ENCODE measurements around the gene PRKAR1B.
A peak's percentile ranks its signal among the peaks of the same experiment; 100 is the strongest.

PRKAR1B gene

GRCh38 chr7:739983-740942 is 13.2 kb upstream of the PRKAR1B start:
- no peak for DNase-seq (ENCODE audit: low read depth in 2 of 2)

- DNase-seq (ENCODE audit: low read depth in 2 of 2), result no peak
Measured at GRCh38 chr7:739455-739982, 12.4 kb upstream of the PRKAR1B start.

- DNase-seq (ENCODE audit: low read depth in 2 of 2), result no peak
Measured at GRCh38 chr7:738723-739454, 11.8 kb upstream of the PRKAR1B start.

- DNase-seq (ENCODE audit: low read depth in 2 of 2), result no peak
Measured at GRCh38 chr7:738241-738640, 11.2 kb upstream of the PRKAR1B start.

- no peak for DNase-seq (ENCODE audit: low read depth in 2 of 2)
Measured at GRCh38 chr7:734808-735207, 7.7 kb upstream of the PRKAR1B start.

GRCh38 chr7:734214-734613 is 7.1 kb upstream of the PRKAR1B start:
- no peak for DNase-seq (ENCODE audit: low read depth in 2 of 2)

- DNase-seq (ENCODE audit: low read depth in 2 of 2), result no peak
Measured at GRCh38 chr7:732556-732955, 5.5 kb upstream of the PRKAR1B start.

- no peak for DNase-seq (ENCODE audit: low read depth in 2 of 2)
Measured at GRCh38 chr7:732094-732541, 5.0 kb upstream of the PRKAR1B start.

GRCh38 chr7:731440-732085 is 4.5 kb upstream of the PRKAR1B start:
- no peak for DNase-seq (ENCODE audit: low read depth in 2 of 2)

GRCh38 chr7:730501-731439 is 3.7 kb upstream of the PRKAR1B start:
- DNase-seq (ENCODE audit: low read depth in 2 of 2), result no peak

GRCh38 chr7:729140-730000 is 2.3 kb upstream of the PRKAR1B start:
- no peak for DNase-seq (ENCODE audit: low read depth in 2 of 2)

- no peak for DNase-seq (ENCODE audit: low read depth in 2 of 2)
Measured at GRCh38 chr7:728602-729001, 1.5 kb upstream of the PRKAR1B start.

GRCh38 chr7:727806-728460 is 852 bp upstream of the PRKAR1B start:
- DNase-seq (ENCODE audit: low read depth in 2 of 2), result no peak

- DNase-seq (ENCODE audit: low read depth in 2 of 2), result no peak
Measured at GRCh38 chr7:726854-727103, 302 bp downstream of the PRKAR1B start.

GRCh38 chr7:726084-726853 is 812 bp downstream of the PRKAR1B start, which contains the start of gene DNAAF5:
Gene DNAAF5 (plus strand): TSS chr7:726699. CDS start chr7:726721, 22 bp downstream.
- peak; percentile 73 to 75 for DNase-seq (ENCODE audit: low read depth in 2 of 2)

- no peak for DNase-seq (ENCODE audit: low read depth in 2 of 2)
Measured at GRCh38 chr7:725223-726005, 1.7 kb downstream of the PRKAR1B start.

GRCh38 chr7:724298-724697 is 2.8 kb downstream of the PRKAR1B start:
- no peak for DNase-seq (ENCODE audit: low read depth in 2 of 2)

- DNase-seq (ENCODE audit: low read depth in 2 of 2), result no peak
Measured at GRCh38 chr7:723541-723940, 3.5 kb downstream of the PRKAR1B start.
